A673 (cell line): ENCODE measurements around the gene LYRM4. TPM values are rescaled to one million over a fixed set of nuclear protein-coding genes. Genes with fewer than 3 reads are reported as not detected.

Source experiments
- BruUV-seq: library from RNA; stranded (reverse); fragments of 400-500 nt; replicated peaks from 2 replicates; lab custom pipeline; 2021; lab: Mats Ljungman, UMichigan
- CTCF ChIA-PET: fragments of 300-600 bp; sonication (Branson Sonifier 250); formaldehyde crosslinking; loops from one replicate; lab custom pipeline; 2022; ENCODE audit warnings: antibody characterized with exemption; lab: Charles Lee
- POLR2A ChIA-PET: fragments of 300-600 bp; sonication (Branson Sonifier 250); formaldehyde crosslinking; loops from one replicate; lab custom pipeline; 2022; ENCODE audit warnings: antibody characterized with exemption; ENCODE audit not compliant: low non-redundant PET; lab: Charles Lee
- DNase-seq: peaks from one replicate; pipeline ENCODE4 v3.0.0-alpha.2; 2015; ENCODE audit warnings: low spot score
- H3K27ac ChIP-seq: fragments of 200-600 bp; sonication (generic); 2 replicates; pipeline ENCODE4 v1.5.1; 2016; ENCODE audit warnings: mixed run types, low read depth, mild to moderate bottlenecking, mixed read lengths, antibody characterized with exemption, low read length; ENCODE audit not compliant: poor library complexity, severe bottlenecking
- H3K27me3 ChIP-seq: fragments of 200-600 bp; sonication (generic); replicated peaks from 2 replicates; pipeline ENCODE4 v1.6.1; 2017; ENCODE audit warnings: mixed run types, low read depth, mild to moderate bottlenecking, mixed read lengths, antibody characterized with exemption, low read length; ENCODE audit not compliant: insufficient read depth, poor library complexity
- H3K36me3 ChIP-seq: fragments of 200-600 bp; sonication (generic); 2 replicates; pipeline ENCODE4 v1.6.1; 2016; ENCODE audit warnings: mixed run types, mild to moderate bottlenecking, mixed read lengths, antibody characterized with exemption, low read length; ENCODE audit not compliant: insufficient read depth, poor library complexity, severe bottlenecking
- H3K4me1 ChIP-seq: fragments of 200-600 bp; sonication (generic); 2 replicates; pipeline ENCODE4 v1.6.1; 2017; ENCODE audit warnings: mixed run types, mild to moderate bottlenecking, mixed read lengths, antibody characterized with exemption, low read length; ENCODE audit not compliant: insufficient read depth, poor library complexity, severe bottlenecking
- H3K4me3 ChIP-seq: fragments of 200-600 bp; sonication (generic); 2 replicates; pipeline ENCODE4 v1.5.1; 2016; ENCODE audit warnings: low read depth, mixed run types, mild to moderate bottlenecking, mixed read lengths, low read length; ENCODE audit not compliant: poor library complexity, severe bottlenecking
- H3K9me3 ChIP-seq: fragments of 200-600 bp; sonication (generic); 2 replicates; pipeline ENCODE4 v1.6.1; 2016; ENCODE audit warnings: mixed run types, low read depth, mild to moderate bottlenecking, mixed read lengths, antibody characterized with exemption, low read length; ENCODE audit not compliant: poor library complexity, severe bottlenecking
- EZH2 ChIP-seq: fragments of 200-600 bp; sonication (generic); IDR thresholded peaks from 2 replicates; pipeline ENCODE4 v1.6.1; 2017; ENCODE audit warnings: borderline replicate concordance, low read depth, mild to moderate bottlenecking, mixed read lengths, antibody characterized with exemption, low read length; ENCODE audit not compliant: poor library complexity, severe bottlenecking
- intact Hi-C: fragments of 100-400 bp; cut with micrococcal nuclease; formaldehyde crosslinking; loops from one replicate; pipeline ENCODE4 v1.10.0; 2022; ENCODE audit not compliant: unreplicated experiment
- total RNA-seq: library from RNA; stranded (reverse); gene quantifications from 2 replicates; pipeline ENCODE4 v1.2.3, GENCODE V29; 2021
- TF ChIP-seq, protein P1 (sequence below): fragments of 300-800, 200-600 bp; sonication (generic); conservative IDR thresholded peaks from 2 replicates; pipeline ENCODE4 v1.5.1; 2017; ENCODE audit warnings: low read depth, mild to moderate bottlenecking, antibody characterized with exemption, low read length, moderate library complexity, mixed read lengths

Gene LYRM4
- total RNA-seq, 1 experiment from 2014 or later, result 53.6 TPM

DNA sequence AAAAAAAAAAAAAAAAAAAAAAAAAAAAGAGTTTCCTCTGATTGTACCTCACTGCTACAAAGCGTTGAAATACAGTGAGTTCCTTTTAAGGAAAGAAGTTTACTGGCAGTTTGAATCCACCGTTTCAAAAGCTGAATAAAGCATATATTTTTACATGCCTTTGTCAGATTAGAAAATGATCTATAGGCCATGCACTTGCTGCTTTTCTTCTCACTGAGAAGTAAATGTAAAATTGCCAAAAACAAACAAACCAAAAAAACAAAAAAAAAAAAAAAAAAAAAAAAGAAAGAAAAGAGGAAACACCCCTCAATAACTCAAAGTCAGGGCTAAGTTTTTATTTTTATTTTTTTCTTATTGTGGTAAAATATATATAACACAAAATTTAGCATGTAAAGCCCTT, 81.9 kb downstream of the LYRM4 start:
- no peaks in the 10 kb centered on the region for H3K36me3 ChIP-seq
- CTCF ChIA-PET, result no interaction called here
- H3K4me1 ChIP-seq, result peaks cover 38% of the 10 kb centered on the region
- no peak overlapping the region for H3K27ac ChIP-seq
- H3K27me3 ChIP-seq, result no peaks in the 10 kb centered on the region
- POLR2A ChIA-PET, result no interaction called here
- TF ChIP-seq EZH2, result no peak
- TF ChIP-seq, protein P1, sequence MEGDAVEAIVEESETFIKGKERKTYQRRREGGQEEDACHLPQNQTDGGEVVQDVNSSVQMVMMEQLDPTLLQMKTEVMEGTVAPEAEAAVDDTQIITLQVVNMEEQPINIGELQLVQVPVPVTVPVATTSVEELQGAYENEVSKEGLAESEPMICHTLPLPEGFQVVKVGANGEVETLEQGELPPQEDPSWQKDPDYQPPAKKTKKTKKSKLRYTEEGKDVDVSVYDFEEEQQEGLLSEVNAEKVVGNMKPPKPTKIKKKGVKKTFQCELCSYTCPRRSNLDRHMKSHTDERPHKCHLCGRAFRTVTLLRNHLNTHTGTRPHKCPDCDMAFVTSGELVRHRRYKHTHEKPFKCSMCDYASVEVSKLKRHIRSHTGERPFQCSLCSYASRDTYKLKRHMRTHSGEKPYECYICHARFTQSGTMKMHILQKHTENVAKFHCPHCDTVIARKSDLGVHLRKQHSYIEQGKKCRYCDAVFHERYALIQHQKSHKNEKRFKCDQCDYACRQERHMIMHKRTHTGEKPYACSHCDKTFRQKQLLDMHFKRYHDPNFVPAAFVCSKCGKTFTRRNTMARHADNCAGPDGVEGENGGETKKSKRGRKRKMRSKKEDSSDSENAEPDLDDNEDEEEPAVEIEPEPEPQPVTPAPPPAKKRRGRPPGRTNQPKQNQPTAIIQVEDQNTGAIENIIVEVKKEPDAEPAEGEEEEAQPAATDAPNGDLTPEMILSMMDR, result no peak
- H3K9me3 ChIP-seq, result no peaks in the 10 kb centered on the region
- H3K4me3 ChIP-seq, result no peak overlapping the region
- no peak for DNase-seq
- intact Hi-C loops, result no loop called here
- BruUV-seq, result no TSS peak

DNA sequence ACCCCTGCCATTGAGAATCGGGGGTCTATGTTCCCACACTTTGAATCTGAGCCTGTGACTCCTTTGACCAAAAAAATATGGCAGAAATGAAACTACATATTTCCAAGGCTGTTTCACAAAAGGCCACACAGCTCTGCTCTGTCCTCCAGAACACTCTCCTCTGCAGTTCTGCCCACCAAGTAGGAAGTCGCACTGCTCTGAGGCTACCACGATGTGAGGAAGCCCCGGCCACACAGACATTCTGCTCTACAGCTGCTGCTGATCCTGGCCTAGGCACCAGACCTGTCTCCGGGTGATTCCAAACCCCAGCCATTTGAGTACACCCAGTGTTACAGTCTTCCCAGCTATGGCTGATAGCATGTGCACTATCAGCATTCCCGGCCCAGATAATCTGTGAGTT, 85.1 kb downstream of the LYRM4 start:
- H3K9me3 ChIP-seq, result no peaks in the 10 kb centered on the region
- CTCF ChIA-PET, result interaction anchor here (1.3 kb wide), 1 partner anchor 9 kb away, joined by 3 read pairs; no protein-coding TSS in a partner anchor
- no peaks in the 10 kb centered on the region for H3K27me3 ChIP-seq
- H3K4me1 ChIP-seq, result peaks cover 55% of the 10 kb centered on the region
- DNase-seq, result no peak
- peak overlapping the region; percentile 59 for H3K27ac ChIP-seq
- POLR2A ChIA-PET, result no interaction called here
- intact Hi-C loops, result no loop called here
- no peak for TF ChIP-seq EZH2
- TF ChIP-seq, protein P1, result no peak
- H3K36me3 ChIP-seq, result no peaks in the 10 kb centered on the region
- H3K4me3 ChIP-seq, result no peak overlapping the region
- BruUV-seq, result no TSS peak

DNA sequence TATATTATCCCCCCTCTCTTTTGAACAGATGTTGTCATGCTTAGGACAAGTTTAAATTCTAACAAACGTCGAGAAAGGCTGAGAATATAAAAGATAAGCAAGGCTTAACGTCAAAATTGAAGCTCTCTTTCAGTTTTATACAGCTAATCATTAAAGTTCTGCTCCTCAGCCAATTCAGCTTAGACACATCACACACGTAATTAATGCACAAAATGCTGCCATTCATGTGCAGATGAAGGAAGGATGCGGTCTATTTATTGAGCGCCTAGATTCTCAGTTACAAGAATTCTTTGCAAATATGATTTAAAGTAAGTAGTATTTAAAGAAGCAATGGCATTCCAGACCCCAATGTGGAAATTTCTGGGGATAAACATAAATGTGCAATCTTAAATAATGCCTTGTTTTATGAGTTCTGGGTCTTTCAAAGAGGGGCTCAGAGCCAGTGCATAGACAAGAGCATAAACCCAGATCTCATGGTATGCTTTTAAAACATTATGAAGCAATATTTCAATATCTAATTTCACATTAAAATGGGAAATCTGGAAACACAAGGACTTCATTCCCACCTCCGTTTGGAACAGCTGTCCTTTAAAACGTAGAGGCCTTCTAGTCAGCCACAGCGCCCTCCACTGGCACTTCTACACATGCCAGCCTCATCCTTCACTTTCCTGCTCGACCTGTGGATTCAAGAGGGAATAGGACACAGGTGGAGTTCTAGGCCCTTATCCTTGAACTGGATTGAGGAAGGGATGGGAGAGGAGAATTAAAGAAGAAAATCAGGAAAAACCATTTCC, 85.8 kb downstream of the LYRM4 start:
- Histone ChIP-seq H3K4me1 (peaks cover 55% of the 10 kb centered on the region), H3K4me3 (peak overlapping the region; percentile 19), H3K27ac (peak overlapping the region; percentile 59), H3K9me3 (no peaks in the 10 kb centered on the region), H3K36me3 (no peaks in the 10 kb centered on the region), H3K27me3 (no peaks in the 10 kb centered on the region)
- POLR2A ChIA-PET, result no interaction called here
- CTCF ChIA-PET, result interaction anchor here (1.3 kb wide), 1 partner anchor 9 kb away, joined by 3 read pairs; no protein-coding TSS in a partner anchor
- BruUV-seq, result no TSS peak
- peak; percentile 68 for DNase-seq
- intact Hi-C loops, result no loop called here
- no peak for TF ChIP-seq EZH2
- TF ChIP-seq, protein P1, result peak; percentile 90
